ENCODE results near the gene CPA4. TPM values are rescaled to one million over a fixed set of nuclear protein-coding genes. Genes with fewer than 3 reads are reported as not detected.

The CPA4 gene
- total RNA-seq, 2 experiments from 2014 or later: not detected

DNA sequence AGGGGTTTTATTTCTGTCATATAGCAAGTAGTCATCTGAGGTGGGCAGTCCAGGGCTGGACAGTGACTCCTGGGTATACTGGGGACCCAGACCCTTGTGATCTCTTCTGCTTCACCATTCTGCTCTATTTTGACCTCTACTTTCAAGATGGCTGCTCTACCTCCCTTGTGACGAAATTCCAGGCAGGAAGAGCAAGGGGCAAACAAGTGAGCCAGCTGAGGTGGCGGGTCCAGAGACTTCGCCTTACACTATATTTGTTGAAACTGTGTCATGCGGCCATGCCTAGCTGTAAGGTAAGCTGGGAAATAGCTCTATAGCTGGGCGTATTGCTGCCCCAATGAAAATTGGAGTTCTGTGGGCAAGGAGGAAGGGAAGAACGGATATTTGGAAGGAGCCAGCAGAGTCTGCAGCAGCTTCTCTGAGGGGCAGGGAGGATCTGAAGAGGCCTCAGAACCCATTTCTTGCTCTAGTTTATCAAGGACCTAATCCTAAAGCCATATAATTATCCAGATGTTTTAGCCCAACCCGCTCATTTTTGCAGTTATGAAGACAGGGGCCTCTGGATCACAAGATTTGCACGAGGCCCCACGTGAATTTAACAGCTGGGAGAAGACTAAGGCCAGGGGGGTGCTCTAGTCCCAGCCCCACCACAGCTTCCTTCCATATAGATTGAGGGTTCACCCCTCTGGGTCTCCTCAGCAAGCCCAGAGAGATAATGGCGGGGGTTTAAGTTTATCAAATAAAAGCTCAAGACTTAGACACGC, 79.6 kb downstream of the CPA4 start:
- CTCF ChIA-PET: interaction anchor here (0.5 kb wide), 1 partner anchor 19 kb away, joined by 3 read pairs; no protein-coding TSS in a partner anchor
- POLR2A ChIA-PET: no interaction called here

Other genes starting within 250 kb of the CPA4 start
- gene ZC3HC1, start 241.8 kb upstream of the CPA4 start, total RNA-seq: 10 to 100 TPM; 24.3 to 25.9 TPM
- 10 to 100 TPM; 17.9 TPM for gene KLHDC10, start 222.6 kb upstream of the CPA4 start, total RNA-seq
- gene TMEM209, start 87.8 kb upstream of the CPA4 start, total RNA-seq: 10 to 100 TPM; 49.7 to 52.0 TPM
- not detected for gene SSMEM1, start 85.3 kb upstream of the CPA4 start, total RNA-seq
- not detected for gene CPA2, start 26.3 kb upstream of the CPA4 start, total RNA-seq
- gene CPA5, start 51.7 kb downstream of the CPA4 start, total RNA-seq: 1 to 10 TPM; 2.1 to 3.2 TPM
- not detected for gene CPA1, start 87.3 kb downstream of the CPA4 start, total RNA-seq
- gene CEP41, start 147.9 kb downstream of the CPA4 start, total RNA-seq: 10 to 100 TPM; 21.6 to 22.3 TPM
- gene MEST, start 198.9 kb downstream of the CPA4 start, total RNA-seq: 1 to 10 TPM; 4.3 to 7.0 TPM